ENCODE results near the gene OR52B6.

DNA sequence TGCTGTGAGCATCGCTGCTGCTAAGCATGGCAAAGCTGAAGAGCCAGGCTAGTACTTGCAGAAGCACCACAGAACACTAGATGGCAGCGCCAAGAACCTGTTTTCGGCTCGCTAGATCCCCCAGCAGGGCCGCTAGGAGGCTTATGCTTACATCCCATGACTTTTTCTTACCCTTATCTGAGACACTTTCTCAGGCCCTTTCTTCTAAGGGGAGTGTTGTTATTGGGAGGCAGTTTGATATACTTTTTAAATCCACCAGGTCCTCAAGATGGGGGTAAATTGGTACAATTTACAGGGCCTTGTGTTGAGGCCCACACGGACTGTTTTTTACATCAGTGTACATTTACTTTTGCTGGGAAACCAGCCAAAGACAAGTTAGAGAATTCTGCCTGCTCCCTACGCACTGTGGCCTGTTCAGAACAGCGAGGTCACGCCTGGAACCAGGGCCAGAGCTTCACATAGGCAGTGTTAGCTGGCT is 19.7 kb downstream of the OR52B6 start:
- TF ChIP-seq ZFP30 (CRISPR knock-in tag; IDR thresholded peaks at IDR 0.05) (no peak), ZNF565 (CRISPR knock-in tag; conservative IDR thresholded peaks at IDR 0.05; ENCODE audit: low read depth) (no peak), ZFP3 (CRISPR knock-in tag; IDR thresholded peaks at IDR 0.05) (no peak)
